NCI-H2227 treated with DMSO at 0.1 percent for 48 hours (cell line): ENCODE data around the gene GPR39.

ENCODE experiments used
- DNase-seq: peaks from one replicate; lab custom pipeline; 2025; lab: John Stamatoyannopoulos, UW

Gene GPR39

DNA sequence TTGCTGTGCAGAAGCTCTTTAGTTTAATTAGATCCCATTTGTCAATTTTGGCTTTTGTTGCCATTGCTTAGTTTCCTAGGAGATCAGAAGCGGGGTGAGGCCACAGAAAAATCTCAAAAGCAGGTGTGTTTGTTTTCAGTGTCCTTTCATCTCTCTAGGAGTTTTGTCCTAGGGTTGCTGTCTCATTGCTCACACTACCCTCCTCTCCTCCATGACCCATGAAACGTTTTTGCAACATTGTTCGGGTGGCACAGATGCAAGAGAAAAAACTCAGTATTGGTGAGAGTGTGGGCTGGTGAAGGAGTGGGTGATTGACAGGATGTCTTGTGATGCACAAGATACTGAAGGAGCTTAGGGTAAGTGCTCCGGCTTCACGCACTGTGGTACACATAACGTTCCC is 149.8 kb downstream of the GPR39 start:
- no peak for DNase-seq

DNA sequence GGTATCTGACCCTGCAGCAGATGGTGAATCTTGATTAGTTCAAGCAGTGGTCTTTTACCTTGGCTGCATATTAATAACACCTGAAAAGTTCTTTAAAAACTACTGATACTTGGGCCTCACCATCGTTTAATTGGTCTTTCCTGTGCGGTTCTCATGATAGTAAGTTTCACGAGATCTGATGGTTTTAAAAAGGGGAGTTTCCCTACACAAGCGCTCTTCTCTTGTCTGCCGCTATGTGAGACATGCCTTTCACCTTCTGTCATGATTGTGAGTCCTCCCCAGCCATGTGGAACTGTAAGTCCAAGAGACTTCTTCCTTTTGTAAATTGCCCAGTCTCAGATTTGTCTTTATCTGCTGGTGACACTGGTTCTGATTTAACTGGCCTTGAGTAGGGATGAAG is 151.1 kb downstream of the GPR39 start:
- DNase-seq = no peak

DNA sequence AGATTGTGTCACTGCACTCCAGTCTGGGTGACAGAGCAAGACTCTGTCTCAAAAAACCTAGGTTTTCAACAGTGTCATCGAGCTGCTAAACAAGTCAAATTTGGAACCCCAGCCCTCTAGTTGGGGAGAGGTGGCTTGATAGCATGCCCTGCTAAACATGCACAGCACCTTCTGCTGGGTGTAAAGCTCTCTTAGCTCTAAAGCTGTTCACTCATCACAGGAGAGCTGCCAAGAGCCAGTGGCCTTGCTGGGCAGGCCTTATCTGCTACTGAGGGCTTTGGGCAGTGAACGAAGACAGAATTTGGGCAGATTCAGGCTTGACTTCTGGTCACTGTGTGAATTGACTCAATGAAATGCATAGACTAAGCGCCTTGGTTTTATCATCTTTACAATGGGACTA is 152.1 kb downstream of the GPR39 start:
- no peak for DNase-seq

GRCh38 chr2:132573444-132574007 is 156.9 kb downstream of the GPR39 start:
- no peak for DNase-seq

GRCh38 chr2:132577686-132578085 is 161.1 kb downstream of the GPR39 start:
- DNase-seq = no peak

DNA sequence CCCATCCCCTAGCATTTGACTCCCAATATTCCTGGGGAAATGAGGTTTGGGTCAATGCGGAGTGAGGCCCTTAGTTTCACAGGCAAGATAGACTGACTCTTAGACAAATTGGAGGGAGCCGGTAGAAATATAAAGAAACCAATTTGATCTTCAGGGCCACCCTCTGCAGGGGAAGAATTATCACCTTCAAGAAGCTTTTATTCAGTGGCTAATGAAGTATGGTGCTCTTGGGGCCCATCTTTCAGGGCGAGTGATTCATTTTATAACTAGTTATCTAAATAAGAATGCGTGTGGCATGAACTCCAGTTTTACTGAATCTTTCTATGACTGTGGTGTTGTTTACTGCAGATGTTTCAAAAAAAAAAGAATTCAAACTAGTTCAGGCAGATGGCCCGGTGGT is 165.0 kb downstream of the GPR39 start:
- DNase-seq = no peak

DNA sequence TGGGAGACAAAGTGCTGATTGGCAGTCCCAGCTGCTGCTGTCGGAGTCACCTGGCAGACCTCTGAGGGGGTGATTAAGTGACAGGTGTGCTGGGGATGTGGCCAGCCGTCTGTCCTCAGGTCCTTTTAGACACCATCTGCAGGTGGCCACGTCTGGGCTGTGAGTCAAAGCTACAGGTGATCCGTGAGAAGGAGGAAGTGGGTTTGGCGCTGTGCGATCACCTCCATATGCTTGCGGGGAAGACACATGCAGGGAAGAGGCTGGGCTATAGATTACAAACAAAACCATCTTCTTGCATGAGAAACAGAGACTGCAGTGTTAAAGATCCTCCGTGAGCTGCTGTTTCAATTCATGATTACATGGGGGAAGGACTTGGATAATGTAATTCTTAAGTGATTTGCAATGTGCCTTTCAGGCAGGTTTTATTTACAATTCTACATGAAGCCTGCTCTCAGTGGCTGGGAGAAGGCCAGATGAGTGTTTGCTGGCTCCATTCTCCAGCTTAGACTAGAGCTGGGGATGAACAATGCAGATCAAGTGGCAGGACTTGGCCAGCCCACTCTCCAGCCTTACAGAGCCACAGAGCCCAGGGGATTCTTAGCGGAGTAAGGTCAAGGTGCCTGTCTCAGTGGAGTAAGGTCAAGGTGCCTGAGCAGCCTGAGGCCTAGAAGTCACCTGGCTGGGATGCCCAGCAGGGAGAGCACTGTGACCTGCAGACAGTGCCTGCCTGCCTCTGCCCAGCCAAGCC is 165.6 kb downstream of the GPR39 start:
- no peak for DNase-seq

DNA sequence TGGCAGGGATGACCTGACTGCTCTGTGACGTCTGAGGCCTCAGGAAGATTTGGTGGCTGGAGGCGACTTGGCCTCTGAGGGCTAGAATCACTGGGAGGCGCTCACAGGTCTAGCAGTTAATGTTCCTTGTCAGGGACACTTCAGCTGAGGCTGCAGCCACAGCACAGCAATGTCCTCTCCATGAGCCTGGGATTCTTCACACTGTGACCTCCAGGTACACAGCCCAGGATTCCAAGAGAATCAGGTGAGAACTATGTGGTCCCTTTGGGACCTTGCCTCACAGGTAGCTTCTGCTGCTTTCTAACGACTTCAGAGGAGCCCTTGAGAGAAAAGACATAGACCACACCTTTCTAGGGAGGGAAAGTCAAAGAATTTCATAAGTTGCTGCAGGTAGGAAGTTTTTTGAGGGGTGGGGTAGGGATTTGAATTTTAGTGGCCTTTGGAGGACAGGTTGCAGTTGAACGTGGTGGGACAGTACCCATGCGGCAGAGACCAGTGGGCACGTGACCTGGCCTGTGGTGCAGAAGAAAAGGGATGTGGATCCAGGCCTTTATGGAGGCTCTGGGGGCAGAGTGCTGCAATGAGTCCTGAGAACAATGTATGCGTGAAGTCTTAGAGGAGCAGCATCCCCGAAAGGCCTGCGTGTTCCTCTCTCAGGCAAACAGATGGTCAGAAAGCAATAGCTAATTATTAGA is 167.2 kb downstream of the GPR39 start:
- no peak for DNase-seq

- DNase-seq = no peak
Measured at GRCh38 chr2:132584976-132585817, 168.6 kb downstream of the GPR39 start.

DNA sequence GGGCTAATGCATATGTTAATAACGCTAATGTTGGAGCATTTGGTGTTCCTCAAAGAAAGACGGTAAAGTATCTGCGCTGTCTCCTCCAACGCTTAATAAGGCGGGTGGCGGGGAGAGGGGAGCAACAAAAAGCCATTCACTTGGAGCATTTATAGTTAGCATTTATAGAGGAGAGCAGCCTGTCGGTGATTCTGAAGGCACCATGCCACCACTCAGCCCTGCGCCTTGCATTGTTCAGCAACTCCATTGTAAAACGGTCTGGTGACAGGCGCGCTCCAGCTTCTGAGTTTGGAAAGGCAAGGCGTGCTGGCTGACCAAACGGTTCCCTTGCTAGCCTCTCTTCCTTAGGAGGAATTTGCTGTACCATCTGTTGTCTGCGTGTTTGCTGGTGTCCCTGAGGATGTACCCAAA is 169.5 kb downstream of the GPR39 start:
- no peak for DNase-seq

DNA sequence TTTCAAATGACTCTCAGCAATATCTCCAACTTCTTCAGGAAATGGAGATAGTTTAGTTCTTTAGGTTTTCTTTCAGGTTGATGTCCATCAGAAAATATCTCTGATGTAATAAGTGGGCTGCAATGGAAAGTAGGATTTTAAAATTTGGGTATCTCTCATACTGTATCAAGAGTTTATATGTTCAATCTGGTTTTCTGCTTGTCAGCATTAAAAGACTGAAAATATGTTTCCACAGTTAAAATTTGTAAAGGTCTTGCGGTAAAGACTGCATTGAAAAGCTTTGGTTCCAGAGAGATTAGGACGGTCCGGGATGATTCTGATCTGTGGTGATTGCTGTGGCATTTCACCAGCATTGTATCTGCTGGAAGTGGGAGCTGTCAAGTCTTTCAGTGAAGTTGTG is 170.2 kb downstream of the GPR39 start:
- no peak for DNase-seq

DNA sequence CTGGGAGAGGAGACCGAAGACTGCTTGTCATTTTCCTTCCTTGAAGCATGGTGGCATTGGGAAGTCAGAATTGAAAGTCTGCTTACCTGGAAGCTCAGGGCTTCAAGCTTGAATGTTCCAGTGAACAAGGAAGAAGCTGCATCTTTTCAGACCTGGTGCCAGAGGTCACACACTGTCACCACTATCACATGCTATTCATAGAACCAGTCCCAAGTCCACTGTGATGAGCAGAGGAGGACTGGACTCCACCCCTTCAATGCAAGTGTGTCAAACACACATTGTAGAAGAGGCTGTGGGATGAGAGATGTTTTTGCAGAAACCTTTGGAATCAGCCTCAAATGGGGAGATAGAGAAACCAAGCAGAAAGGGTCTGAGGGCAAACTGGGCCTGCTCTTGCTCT is 172.0 kb downstream of the GPR39 start:
- DNase-seq = no peak

- no peak for DNase-seq
Measured at GRCh38 chr2:132589111-132589830, 172.7 kb downstream of the GPR39 start.

DNA sequence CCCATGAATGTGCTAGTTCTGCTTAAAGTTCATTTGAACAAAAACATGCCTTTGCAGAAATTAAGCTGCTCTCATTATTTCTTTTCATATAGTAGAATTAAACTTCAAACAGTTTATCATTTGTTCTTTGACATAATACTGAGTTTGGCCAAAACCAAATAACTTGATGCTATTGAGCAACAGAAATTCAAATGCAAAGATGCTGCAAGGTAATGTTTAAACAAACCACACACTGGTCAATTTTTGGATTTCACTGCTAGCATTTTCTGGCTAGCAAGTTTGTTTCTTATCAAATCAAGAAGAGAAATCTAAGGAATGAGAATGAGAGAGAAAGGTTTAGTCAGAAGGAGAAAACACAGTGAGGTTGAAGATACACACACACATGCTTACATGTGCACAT is 173.4 kb downstream of the GPR39 start:
- DNase-seq = no peak

DNA sequence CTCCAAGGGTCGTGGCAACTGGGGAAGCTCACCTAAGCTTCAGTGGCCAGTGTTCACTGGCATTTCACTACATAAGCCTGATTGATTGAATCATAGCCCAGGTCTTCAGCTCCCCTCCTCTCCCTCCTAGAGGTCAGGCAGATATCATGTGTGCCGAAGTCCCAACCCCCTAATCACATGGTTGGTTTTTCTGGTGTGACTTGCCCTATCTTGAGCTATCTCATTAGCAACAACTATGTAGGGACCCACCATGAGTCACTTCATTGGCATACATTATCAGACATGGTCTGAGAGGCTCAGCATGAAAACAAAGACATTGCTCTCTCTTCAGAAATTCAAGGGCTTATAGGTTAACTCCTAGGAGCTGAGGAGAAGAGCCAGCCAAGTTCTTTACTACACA is 176.6 kb downstream of the GPR39 start:
- DNase-seq = no peak

GRCh38 chr2:132595186-132595585 is 178.6 kb downstream of the GPR39 start:
- DNase-seq = no peak

- DNase-seq = no peak
Measured at GRCh38 chr2:132595693-132596092, 179.1 kb downstream of the GPR39 start.

- no peak for DNase-seq
Measured at GRCh38 chr2:132597166-132597565, 180.6 kb downstream of the GPR39 start.

DNA sequence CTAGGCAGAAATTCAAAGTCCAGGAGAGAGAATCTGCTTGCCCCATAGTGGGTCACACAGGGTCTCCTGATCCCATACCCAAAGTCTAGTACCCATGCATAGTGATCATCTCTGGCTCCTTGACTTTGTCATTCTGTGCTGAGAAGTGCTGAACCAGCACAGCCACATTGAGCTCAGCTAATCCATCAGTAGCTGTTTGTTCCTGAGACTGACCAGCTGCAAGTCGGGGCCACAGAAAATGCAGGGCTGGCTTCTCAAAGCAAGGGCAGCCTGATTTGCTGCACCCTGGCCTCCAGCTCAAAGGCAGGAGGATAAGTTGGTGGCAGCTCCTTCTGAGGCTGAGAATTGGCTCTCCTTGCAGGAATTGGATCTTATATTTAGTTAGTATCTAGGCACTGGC is 181.2 kb downstream of the GPR39 start:
- DNase-seq = no peak

GRCh38 chr2:132598536-132598935 is 181.9 kb downstream of the GPR39 start:
- DNase-seq = no peak

GRCh38 chr2:132599556-132599955 is 183.0 kb downstream of the GPR39 start:
- no peak for DNase-seq

DNA sequence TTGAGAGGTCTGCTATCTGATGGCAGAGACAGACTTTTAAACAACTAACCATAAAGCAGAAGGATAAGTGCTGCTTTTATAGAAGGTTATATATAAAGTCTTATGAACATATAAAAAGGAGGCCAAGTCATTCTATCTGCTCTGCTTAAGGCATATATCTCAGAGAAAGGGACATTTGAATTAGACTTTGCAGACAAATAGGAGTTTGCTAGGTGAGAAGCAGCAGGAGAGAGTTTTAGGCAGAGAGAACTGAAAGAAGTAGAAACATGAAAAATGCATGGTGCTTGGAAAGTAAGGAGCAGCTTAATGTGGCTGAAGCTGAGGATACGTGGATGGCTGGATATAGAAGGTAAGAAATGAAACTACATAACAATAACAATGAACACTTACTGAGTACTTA is 188.0 kb downstream of the GPR39 start:
- no peak for DNase-seq
